Neuronal stem cell (in vitro differentiated cells): ENCODE data around the gene CELF3.

ENCODE experiments used
- DNase-seq: peaks from one replicate; pipeline ENCODE4 v3.0.0-alpha.2; 2013; ENCODE audit warnings: low spot score
- H2AFZ ChIP-seq: one replicate; pipeline ENCODE4 v1.6.1; 2013; ENCODE audit warnings: mild to moderate bottlenecking, low read length, inconsistent platforms
- H2AK5ac ChIP-seq: 2 replicates; pipeline ENCODE4 v1.6.1; 2013; ENCODE audit warnings: low read depth, mild to moderate bottlenecking, inconsistent platforms, low read length, moderate library complexity, mixed read lengths
- H2BK120ac ChIP-seq: 2 replicates; pipeline ENCODE4 v1.6.1; 2013; ENCODE audit warnings: low read depth, mild to moderate bottlenecking, inconsistent platforms, low read length, moderate library complexity, mixed read lengths
- H2BK12ac ChIP-seq: one replicate; pipeline ENCODE4 v1.6.1; 2013; ENCODE audit warnings: low read length, inconsistent platforms
- H2BK15ac ChIP-seq: 2 replicates; pipeline ENCODE4 v1.6.1; 2013; ENCODE audit warnings: mild to moderate bottlenecking, low read length, inconsistent platforms, mixed read lengths
- H2BK5ac ChIP-seq: one replicate; pipeline ENCODE4 v1.6.1; 2013; ENCODE audit warnings: inconsistent platforms, mild to moderate bottlenecking, low read length, moderate library complexity
- H3K14ac ChIP-seq: one replicate; pipeline ENCODE4 v1.6.1; 2013; ENCODE audit warnings: low read length, inconsistent platforms
- H3K18ac ChIP-seq: 2 replicates; pipeline ENCODE4 v1.6.1; 2013; ENCODE audit warnings: low read length, inconsistent platforms
- H3K23ac ChIP-seq: 2 replicates; pipeline ENCODE4 v1.6.1; 2013; ENCODE audit warnings: low read depth, mild to moderate bottlenecking, mixed read lengths, low read length, inconsistent platforms; ENCODE audit not compliant: poor library complexity
- H3K27ac ChIP-seq: replicated peaks from 3 replicates; pipeline ENCODE4 v1.5.1; 2013; ENCODE audit warnings: low read length, inconsistent platforms
- H3K27me3 ChIP-seq, 3 experiments: 2 replicates each; pipeline ENCODE4 v1.6.1; 2013; ENCODE audit warnings: low read length in 3 of 3, mild to moderate bottlenecking in 2 of 3, inconsistent platforms in 1 of 3, low read depth in 1 of 3, mixed read lengths in 1 of 3, moderate library complexity in 1 of 3; ENCODE audit not compliant: control insufficient read depth in 3 of 3, insufficient read depth in 3 of 3
- H3K36me3 ChIP-seq, 2 donors: replicated peaks in 1 of 2; 2 replicates each; pipeline ENCODE4 v1.6.1; 2013; ENCODE audit warnings: low read length in 2 of 2; ENCODE audit not compliant: control insufficient read depth in 2 of 2, insufficient read depth in 2 of 2
- H3K4ac ChIP-seq: 2 replicates; pipeline ENCODE4 v1.6.1; 2013; ENCODE audit warnings: inconsistent platforms, mild to moderate bottlenecking, low read length, moderate library complexity
- H3K4me1 ChIP-seq, 2 donors: 1 replicate in 1 of 2; 2 replicates in 1 of 2; pipeline ENCODE4 v1.6.1; 2013; ENCODE audit warnings: low read length in 2 of 2, low read depth in 1 of 2; ENCODE audit not compliant: control insufficient read depth in 2 of 2, insufficient read depth in 1 of 2
- H3K4me2 ChIP-seq: one replicate; pipeline ENCODE4 v1.6.1; 2013; ENCODE audit warnings: mild to moderate bottlenecking, low read length, inconsistent platforms; ENCODE audit not compliant: insufficient read depth, poor library complexity, severe bottlenecking
- H3K4me3 ChIP-seq, 2 donors: 2 replicates each; pipeline ENCODE4 v1.5.1; 2013; ENCODE audit warnings: low read length in 2 of 2, mild to moderate bottlenecking in 2 of 2, inconsistent platforms in 1 of 2, moderate library complexity in 1 of 2
- H3K79me1 ChIP-seq: one replicate; pipeline ENCODE4 v1.6.1; 2013; ENCODE audit warnings: low read depth, mild to moderate bottlenecking, inconsistent platforms, low read length, moderate library complexity
- H3K9ac ChIP-seq: one replicate; pipeline ENCODE4 v1.6.1; 2013; ENCODE audit warnings: mild to moderate bottlenecking, low read depth, low read length, inconsistent platforms; ENCODE audit not compliant: poor library complexity
- H3K9me3 ChIP-seq, 2 donors: replicated peaks in 1 of 2; 2 replicates each; pipeline versions ENCODE3 to v1.6.1; 2013; ENCODE audit warnings: low read length in 2 of 2, mild to moderate bottlenecking in 2 of 2, inconsistent platforms in 1 of 2, low read depth in 1 of 2, mixed read lengths in 1 of 2, moderate library complexity in 1 of 2; ENCODE audit not compliant: control insufficient read depth in 2 of 2, insufficient read depth in 1 of 2
- H4K8ac ChIP-seq: one replicate; pipeline ENCODE4 v1.6.1; 2013; ENCODE audit warnings: low read depth, mild to moderate bottlenecking, inconsistent platforms, low read length, moderate library complexity
- H4K91ac ChIP-seq: one replicate; pipeline ENCODE4 v1.6.1; 2013; ENCODE audit warnings: low read length, low read depth, mild to moderate bottlenecking, inconsistent platforms; ENCODE audit not compliant: poor library complexity
- WGBS, 2 donors: extraction: QIAGEN DNeasy Blood & Tissue Kit; methylation state at CpG; one replicate each; pipeline ENCODE4 v1.1.7; 2013; ENCODE audit warnings: missing lambda C conversion rate in 2 of 2, mixed read lengths in 1 of 2; ENCODE audit not compliant: insufficient read length in 2 of 2, insufficient replicate concordance in 1 of 2; ENCODE audit errors: extremely low coverage in 2 of 2; 5-methylcytosine and 5-hydroxymethylcytosine counted together

Gene CELF3

DNA sequence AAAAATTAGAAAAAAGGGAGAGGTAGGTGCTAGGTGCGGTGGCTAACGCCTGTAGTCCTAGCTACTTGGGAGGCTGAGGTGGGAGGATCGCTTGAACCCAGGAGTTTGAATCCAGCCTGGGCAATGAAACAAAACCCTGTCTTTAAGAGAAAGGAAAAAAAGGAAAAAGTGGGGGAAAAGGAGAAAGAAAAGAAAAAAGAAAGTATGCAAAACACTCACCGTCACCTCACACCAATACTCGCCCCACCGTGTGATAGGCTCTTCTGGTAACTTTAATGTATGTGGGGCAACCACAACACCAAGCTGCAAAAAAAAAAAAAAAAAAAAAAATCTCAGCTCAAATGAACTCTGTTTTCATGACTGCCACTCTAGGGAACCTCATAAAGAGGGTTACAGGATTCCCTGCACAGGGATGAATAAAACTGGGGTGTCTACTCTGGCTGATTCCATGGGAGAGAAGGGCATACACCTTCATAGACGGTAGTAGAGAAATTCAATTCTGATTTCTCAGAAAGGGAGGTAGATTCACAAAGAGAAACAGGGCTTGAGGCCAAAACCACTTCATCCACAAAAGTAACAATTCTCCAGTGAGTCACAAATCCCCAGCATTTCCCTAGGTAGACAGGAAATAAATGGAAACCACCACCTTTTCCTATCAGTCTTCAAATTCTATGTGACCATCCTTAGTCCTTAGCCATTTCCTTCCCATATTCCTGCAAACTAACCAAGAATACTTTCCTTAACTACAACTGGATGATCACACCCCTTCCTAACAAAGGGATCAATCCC, 44.2 kb upstream of the CELF3 start:
- Histone ChIP-seq H3K9ac (no peak overlapping the region), H4K8ac (no peak overlapping the region), H3K23ac (no peak overlapping the region), H2BK15ac (no peak overlapping the region), H3K18ac (no peak overlapping the region), H2BK5ac (no peak overlapping the region), H3K4ac (no peak overlapping the region), H3K4me2 (no peak overlapping the region), H2BK12ac (no peak overlapping the region), H3K4me1 (peaks cover 3 to 4% of the 10 kb centered on the region in 2 donors), H2AK5ac (no peak overlapping the region), H3K27ac (no peak overlapping the region), H3K36me3 (peaks cover 20 to 60% of the 10 kb centered on the region in 2 donors), H2BK120ac (no peak overlapping the region), H3K79me1 (no peaks in the 10 kb centered on the region), H3K14ac (no peak overlapping the region), H4K91ac (no peak overlapping the region), H3K4me3 (no peak overlapping the region), H3K27me3 (no peaks in the 10 kb centered on the region), H2AFZ (no peak overlapping the region), H3K9me3 (no peaks in the 10 kb centered on the region)
- no CpG with 5 or more reads among the region's 7 CpGs for WGBS, 2 donors
- DNase-seq, result no peak

DNA sequence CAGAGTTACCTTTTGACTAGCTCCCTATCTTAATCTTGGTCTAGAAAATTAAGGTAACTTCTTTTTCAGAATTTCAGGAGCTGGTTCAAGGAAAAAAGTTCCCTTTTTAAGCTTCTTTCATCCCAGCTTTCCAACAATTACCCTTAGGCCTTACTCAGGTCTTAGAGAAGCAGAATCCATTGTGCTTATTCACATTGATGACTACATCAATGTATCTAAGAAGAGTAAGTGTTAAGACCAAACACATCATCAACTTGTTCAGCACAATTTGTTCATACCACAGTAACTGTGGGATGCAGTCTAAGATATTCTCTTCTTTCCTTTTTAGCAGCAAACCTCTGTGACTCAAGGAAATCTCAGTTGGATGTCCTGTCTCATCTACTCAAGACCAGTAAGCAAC, 42.6 kb upstream of the CELF3 start:
- peaks cover 20 to 60% of the 10 kb centered on the region in 2 donors for H3K36me3 ChIP-seq
- H2AK5ac ChIP-seq, result no peak overlapping the region
- H3K4me2 ChIP-seq, result no peak overlapping the region
- no peak overlapping the region for H2BK5ac ChIP-seq
- H3K27me3 ChIP-seq, result no peaks in the 10 kb centered on the region
- no peak overlapping the region for H2AFZ ChIP-seq
- H2BK12ac ChIP-seq, result no peak overlapping the region
- no peak overlapping the region for H3K14ac ChIP-seq
- H2BK120ac ChIP-seq, result no peak overlapping the region
- no peak overlapping the region for H3K4me3 ChIP-seq
- H3K4me1 ChIP-seq, result peaks cover 3 to 4% of the 10 kb centered on the region in 2 donors
- no peak overlapping the region for H4K8ac ChIP-seq
- no peak overlapping the region for H2BK15ac ChIP-seq
- no peak overlapping the region for H3K4ac ChIP-seq
- H3K23ac ChIP-seq, result no peak overlapping the region
- H3K27ac ChIP-seq, result no peak overlapping the region
- no peak overlapping the region for H3K9ac ChIP-seq
- DNase-seq, result no peak
- H3K79me1 ChIP-seq, result no peaks in the 10 kb centered on the region
- no peak overlapping the region for H3K18ac ChIP-seq
- H4K91ac ChIP-seq, result no peak overlapping the region
- H3K9me3 ChIP-seq, result no peaks in the 10 kb centered on the region

DNA sequence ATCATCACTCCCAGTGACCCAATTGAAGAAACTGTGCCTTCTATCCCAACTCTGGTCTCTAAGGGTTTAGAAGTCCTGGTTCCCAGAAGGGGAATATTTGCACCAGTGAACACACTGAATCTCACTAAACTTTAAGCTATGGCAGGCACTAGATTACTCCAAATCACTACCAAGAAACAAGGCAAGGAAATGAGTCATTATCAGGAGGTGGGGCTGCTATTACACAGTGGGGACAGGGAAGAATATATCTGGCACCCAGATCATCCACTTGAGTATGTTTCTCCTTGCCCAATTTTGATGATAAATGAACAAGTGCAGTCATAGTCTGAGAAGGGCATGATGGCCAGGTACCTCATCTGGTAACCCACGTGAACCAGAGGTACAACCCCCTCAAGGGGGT, 39.7 kb upstream of the CELF3 start:
- no peak for DNase-seq
- H4K91ac ChIP-seq, result no peak overlapping the region
- no peak overlapping the region for H3K4me3 ChIP-seq
- no peaks in the 10 kb centered on the region for H3K9me3 ChIP-seq
- no peak overlapping the region for H3K14ac ChIP-seq
- no peak overlapping the region for H2AK5ac ChIP-seq
- H2BK120ac ChIP-seq, result no peak overlapping the region
- H3K4ac ChIP-seq, result no peak overlapping the region
- H2BK12ac ChIP-seq, result no peak overlapping the region
- H4K8ac ChIP-seq, result no peak overlapping the region
- no peaks in the 10 kb centered on the region for H3K4me1 ChIP-seq
- H3K36me3 ChIP-seq, result peaks cover 16 to 48% of the 10 kb centered on the region in 2 donors
- H3K4me2 ChIP-seq, result no peak overlapping the region
- H3K27ac ChIP-seq, result no peak overlapping the region
- H2BK15ac ChIP-seq, result no peak overlapping the region
- H3K79me1 ChIP-seq, result no peaks in the 10 kb centered on the region
- no peaks in the 10 kb centered on the region for H3K27me3 ChIP-seq
- no peak overlapping the region for H3K23ac ChIP-seq
- H2AFZ ChIP-seq, result no peak overlapping the region
- H3K9ac ChIP-seq, result no peak overlapping the region
- WGBS, 2 donors, result no CpG with 5 or more reads among the region's 1 CpG
- H3K18ac ChIP-seq, result no peak overlapping the region
- no peak overlapping the region for H2BK5ac ChIP-seq

DNA sequence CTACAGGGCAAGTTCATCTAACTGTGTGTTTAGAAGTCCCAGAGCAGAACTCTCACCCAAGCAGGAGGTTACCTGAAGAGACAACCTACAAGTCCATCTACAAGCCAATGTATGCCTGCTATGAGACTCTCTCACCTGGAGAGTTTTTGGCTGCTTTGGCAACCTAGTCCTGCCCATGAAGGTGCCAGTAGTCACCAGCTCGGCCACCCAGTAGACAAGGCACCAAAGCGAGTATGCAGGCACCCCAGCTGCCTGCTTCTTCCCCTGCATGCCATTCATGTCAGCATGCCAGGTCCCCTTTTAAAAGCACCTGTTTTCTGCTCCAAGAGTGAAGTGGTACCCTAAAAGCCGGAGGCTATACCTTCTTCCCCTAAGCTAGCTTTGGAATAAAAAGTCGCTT, 24.9 kb upstream of the CELF3 start:
- no peak overlapping the region for H2AK5ac ChIP-seq
- H4K91ac ChIP-seq, result no peak overlapping the region
- H3K27me3 ChIP-seq, result peaks cover 0 to 32% (median 0%) of the 10 kb centered on the region in 3 experiments
- DNase-seq, result no peak
- peaks cover 0 to 2% of the 10 kb centered on the region in 2 donors for H3K4me1 ChIP-seq
- no peak overlapping the region for H4K8ac ChIP-seq
- H2BK120ac ChIP-seq, result no peak overlapping the region
- H3K23ac ChIP-seq, result no peak overlapping the region
- peaks cover 10 to 12% of the 10 kb centered on the region in 2 donors for H3K9me3 ChIP-seq
- no peaks in the 10 kb centered on the region for H3K36me3 ChIP-seq
- no peak overlapping the region for H3K4me2 ChIP-seq
- H3K18ac ChIP-seq, result no peak overlapping the region
- H2BK12ac ChIP-seq, result no peak overlapping the region
- H3K4ac ChIP-seq, result no peak overlapping the region
- H3K9ac ChIP-seq, result no peak overlapping the region
- H3K4me3 ChIP-seq, result no peak overlapping the region
- H2AFZ ChIP-seq, result no peak overlapping the region
- H2BK5ac ChIP-seq, result no peak overlapping the region
- H3K27ac ChIP-seq, result no peak overlapping the region
- WGBS, 2 donors, result no CpG with 5 or more reads among the region's 4 CpGs
- H3K79me1 ChIP-seq, result no peaks in the 10 kb centered on the region
- H2BK15ac ChIP-seq, result no peak overlapping the region
- H3K14ac ChIP-seq, result no peak overlapping the region
